CD4-positive, alpha-beta T cell (primary cell): Measurements from ENCODE around the gene COPS3. TPM values are rescaled to one million over a fixed set of nuclear protein-coding genes. Genes with fewer than 3 reads are reported as not detected.

Experiments
- ATAC-seq: fragments of 200-7000 bp; cut with Tn5 transposase; one replicate; pipeline ENCODE4 v1.10.0; 2022; ENCODE audit warnings: mild to moderate bottlenecking; ENCODE audit not compliant: poor library complexity
- CTCF ChIA-PET: fragments of 350-600 bp; sonication (Branson Sonifier 250); formaldehyde crosslinking; loops from one replicate; lab custom pipeline; 2021; ENCODE audit warnings: antibody characterized with exemption, inconsistent platforms; lab: Charles Lee
- POLR2A ChIA-PET: fragments of 350-600 bp; sonication (Branson Sonifier 250); formaldehyde crosslinking; loops from one replicate; lab custom pipeline; 2021; ENCODE audit warnings: antibody characterized with exemption, inconsistent platforms; lab: Charles Lee
- DNase-seq, 14 experiments: peaks; one replicate each; pipeline ENCODE4 v3.0.0-alpha.2; 2013 to 2020; ENCODE audit warnings: mixed read lengths in 2 of 14
- H3K27ac ChIP-seq, 2 donors: one replicate each; pipeline versions ENCODE4 v1.5.1 to v1.7.0; 2013; ENCODE audit warnings: low read length in 2 of 2, low read depth in 1 of 2, mild to moderate bottlenecking in 1 of 2
- H3K27me3 ChIP-seq, 2 experiments: 1 replicate in 1 of 2; 2 replicates in 1 of 2; pipeline versions ENCODE4 v1.6.1 to v1.7.0; 2013; ENCODE audit warnings: low read length in 2 of 2, control low read depth in 1 of 2, mild to moderate bottlenecking in 1 of 2, moderate library complexity in 1 of 2; ENCODE audit not compliant: insufficient read depth in 2 of 2, control insufficient read depth in 1 of 2
- H3K36me3 ChIP-seq: one replicate; pipeline ENCODE4 v1.6.1; 2013; ENCODE audit warnings: low read length, control low read depth; ENCODE audit not compliant: insufficient read depth
- H3K4me1 ChIP-seq: one replicate; pipeline ENCODE4 v1.6.1; 2013; ENCODE audit warnings: low read length, control low read depth; ENCODE audit not compliant: insufficient read depth
- H3K4me3 ChIP-seq: one replicate; pipeline ENCODE4 v1.5.1; 2013; ENCODE audit warnings: mild to moderate bottlenecking, low read length, moderate library complexity
- H3K9me3 ChIP-seq, 2 experiments: 1 replicate in 1 of 2; 2 replicates in 1 of 2; pipeline versions ENCODE4 v1.6.1 to v1.7.0; 2013; ENCODE audit warnings: low read length in 2 of 2, mild to moderate bottlenecking in 2 of 2, control low read depth in 1 of 2, moderate library complexity in 1 of 2; ENCODE audit not compliant: control insufficient read depth in 1 of 2, insufficient read depth in 1 of 2
- H3K27ac Mint-ChIP-seq: one replicate; pipeline ENCODE4 v1.8.0; 2020; ENCODE audit warnings: mixed read lengths
- H3K27me3 Mint-ChIP-seq: one replicate; pipeline ENCODE4 v1.8.0; 2021; ENCODE audit warnings: mixed read lengths
- H3K36me3 Mint-ChIP-seq: one replicate; pipeline ENCODE4 v1.8.0; 2021; ENCODE audit warnings: low read depth, mixed read lengths
- H3K4me1 Mint-ChIP-seq: one replicate; pipeline ENCODE4 v1.8.0; 2021; ENCODE audit warnings: low read depth, mixed read lengths
- H3K4me3 Mint-ChIP-seq: one replicate; pipeline ENCODE4 v1.8.0; 2020; ENCODE audit warnings: mild to moderate bottlenecking, mixed read lengths
- H3K9me3 Mint-ChIP-seq: one replicate; pipeline ENCODE4 v1.8.0; 2020; ENCODE audit warnings: mixed read lengths
- CTCF ChIP-seq: fragments of 200-600 bp; IDR thresholded peaks from one replicate; pipeline ENCODE4 v1.8.0; 2022; ENCODE audit warnings: antibody characterized with exemption, mild to moderate bottlenecking
- intact Hi-C, 2 experiments: fragments of 100-400 bp; cut with DNase I in 1 of 2; cut with micrococcal nuclease in 1 of 2; formaldehyde crosslinking; loops; one replicate each; pipeline versions ENCODE4 v1.15.1 to v1.9.0; 2023 to 2025; cut with DNase I, micrococcal nuclease
- total RNA-seq, 174 experiments: library from RNA in 2 of 174; stranded (reverse) in 2 of 174; gene quantifications; one replicate each; pipeline ENCODE4 v1.2.3 and lab custom pipeline; 2021 to 2026

Gene COPS3
- total RNA-seq, 2 experiments from 2014 or later, result 73.1 to 75.0 TPM

- Histone ChIP-seq H3K36me3 (peaks cover 3% of the 10 kb centered on the region), H3K4me1 (peaks cover 33% of the 10 kb centered on the region), H3K9me3 (peaks cover 0 to 5% of the 10 kb centered on the region in 2 experiments), H3K4me3 (no peak overlapping the region), H3K27ac (no peak overlapping the region), H3K27me3 (no peaks in the 10 kb centered on the region)
- intact Hi-C loops, result loop anchor here (2.0 to 10.0 kb wide), 3 partner anchors 53 to 73 kb away; partner anchors contain the start of gene COPS3 (in 1 of the 2)
- Mint-ChIP-seq H3K4me3 (no peak overlapping the region), H3K27me3 (no peaks in the 10 kb centered on the region), H3K27ac (peak overlapping the region; percentile 92), H3K4me1 (peaks cover 24% of the 10 kb centered on the region), H3K9me3 (no peaks in the 10 kb centered on the region), H3K36me3 (peaks cover 20% of the 10 kb centered on the region)
- POLR2A ChIA-PET, result interaction anchor here (0.9 to 3.4 kb wide), 3 partner anchors 26 to 31 kb away, joined by 4 to 17 read pairs (median 11); partner anchors contain the start of gene FLCN
- ATAC-seq, result no peak
- CTCF ChIA-PET, result no interaction called here
- no peak for TF ChIP-seq CTCF
- peak in 2 of 14 experiments; percentile 54 to 59 for DNase-seq
Observed at GRCh38 chr17:17207998-17208397, 73.0 kb downstream of the COPS3 start.

- intact Hi-C loops, result loop anchor here (1.0 to 10.0 kb wide), 4 partner anchors 30 to 74 kb away; partner anchors contain the start of genes COPS3 (in 1 of the 2) and FLCN (in 1 of the 2)
- DNase-seq, result no peak
Observed at GRCh38 chr17:17206913-17207335, 74.1 kb downstream of the COPS3 start.

More at GRCh38 chr17:17206913-17207335, 74.1 kb downstream of the COPS3 start:
- peaks cover 34% of the 10 kb centered on the region for H3K4me1 ChIP-seq
- H3K27ac Mint-ChIP-seq, result peak overlapping the region; percentile 92
- no peak overlapping the region for H3K4me3 ChIP-seq
- peaks cover 25% of the 10 kb centered on the region for H3K36me3 Mint-ChIP-seq
- H3K4me3 Mint-ChIP-seq, result peak overlapping the region; percentile 77
- H3K27me3 ChIP-seq, result no peaks in the 10 kb centered on the region
- no peaks in the 10 kb centered on the region for H3K9me3 Mint-ChIP-seq
- ChIA-PET CTCF (no interaction called here), POLR2A (interaction anchor here (0.9 to 3.4 kb wide), 3 partner anchors 22 to 30 kb away, joined by 3 to 17 read pairs (median 11); no protein-coding TSS in a partner anchor)
- no peak overlapping the region for H3K27ac ChIP-seq
- peaks cover 24% of the 10 kb centered on the region for H3K4me1 Mint-ChIP-seq
- no peak for ATAC-seq
- TF ChIP-seq CTCF, result no peak
- H3K27me3 Mint-ChIP-seq, result no peaks in the 10 kb centered on the region
- peaks cover 13% of the 10 kb centered on the region for H3K36me3 ChIP-seq
- peaks cover 0 to 5% of the 10 kb centered on the region in 2 experiments for H3K9me3 ChIP-seq
